ENCODE data around the gene FAXC.
"Not testable (repeated sequence)": the region's sequence is repeated elsewhere in the genome, so short reads cannot be mapped to it uniquely, and the experiment has no call there.

FAXC gene

GRCh38 chr6:99276747-99277146 is 72.7 kb downstream of the FAXC start:
- DNase-seq, result no peak

- DNase-seq, result no peak
Measured at GRCh38 chr6:99270826-99271225, 78.6 kb downstream of the FAXC start.

GRCh38 chr6:99270030-99270429 is 79.4 kb downstream of the FAXC start:
- no peak for DNase-seq

- DNase-seq, result no peak
Measured at GRCh38 chr6:99269207-99269606, 80.3 kb downstream of the FAXC start.

GRCh38 chr6:99266996-99267395 is 82.5 kb downstream of the FAXC start:
- not testable (repeated sequence) for DNase-seq

- DNase-seq, result not testable (repeated sequence)
Measured at GRCh38 chr6:99265447-99265846, 84.0 kb downstream of the FAXC start.

GRCh38 chr6:99254616-99255550 is 94.6 kb downstream of the FAXC start:
- DNase-seq, result no peak

GRCh38 chr6:99253271-99253670 is 96.2 kb downstream of the FAXC start:
- DNase-seq, result no peak

GRCh38 chr6:99252421-99252820 is 97.1 kb downstream of the FAXC start:
- DNase-seq, result no peak

- DNase-seq, result no peak
Measured at GRCh38 chr6:99250476-99250875, 99.0 kb downstream of the FAXC start.

- no peak for DNase-seq
Measured at GRCh38 chr6:99246602-99247001, 102.9 kb downstream of the FAXC start.

- DNase-seq, result no peak
Measured at GRCh38 chr6:99241905-99242534, 107.5 kb downstream of the FAXC start.

- no peak for DNase-seq
Measured at GRCh38 chr6:99236010-99236409, 113.5 kb downstream of the FAXC start.

- no peak for DNase-seq
Measured at GRCh38 chr6:99233219-99233618, 116.3 kb downstream of the FAXC start.

GRCh38 chr6:99232056-99232455 is 117.4 kb downstream of the FAXC start:
- DNase-seq, result no peak

GRCh38 chr6:99225172-99225571 is 124.3 kb downstream of the FAXC start:
- DNase-seq, result no peak

All from activated gamma-delta T cell treated with Interleukin-2 at 50 U/mL for 16 hours (primary cell).